ENCODE measurements around the gene ZNF205.

ZNF205 gene

DNA sequence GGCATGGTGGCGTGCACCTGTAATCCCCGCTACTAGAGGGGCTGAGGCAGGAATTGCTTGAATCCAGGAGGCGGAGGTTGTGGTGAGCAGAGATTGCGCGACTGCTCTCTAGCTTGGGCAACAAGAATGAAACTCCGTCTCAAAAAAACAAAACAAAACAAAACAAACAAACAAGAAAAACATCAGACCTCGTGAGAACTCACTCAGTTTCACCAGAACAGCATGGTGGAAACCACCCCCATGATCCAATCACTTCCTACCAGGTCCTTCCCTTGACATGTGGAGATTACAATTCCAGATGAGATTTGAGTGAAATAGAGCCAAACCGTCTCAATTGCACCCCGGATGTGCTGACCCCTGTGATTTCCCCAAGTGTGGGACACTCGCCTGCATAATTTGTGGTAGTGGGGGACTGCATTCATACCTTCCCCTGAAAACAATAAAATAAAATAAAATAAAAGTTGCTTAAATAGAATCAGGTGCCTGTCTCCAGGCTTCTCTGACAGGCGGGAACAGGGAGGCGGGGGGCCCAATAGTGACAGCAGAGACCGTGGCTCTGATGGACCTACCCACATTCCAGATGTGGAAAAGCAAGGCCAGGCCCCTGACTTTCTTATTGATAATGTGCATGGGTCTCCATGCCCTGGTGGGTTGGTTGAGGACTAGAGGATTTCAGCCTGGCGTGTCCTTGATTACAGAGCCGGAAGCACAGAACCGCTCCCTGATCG lies 26.4 kb upstream of the ZNF205 start:
- DNase-seq = no peak

DNA sequence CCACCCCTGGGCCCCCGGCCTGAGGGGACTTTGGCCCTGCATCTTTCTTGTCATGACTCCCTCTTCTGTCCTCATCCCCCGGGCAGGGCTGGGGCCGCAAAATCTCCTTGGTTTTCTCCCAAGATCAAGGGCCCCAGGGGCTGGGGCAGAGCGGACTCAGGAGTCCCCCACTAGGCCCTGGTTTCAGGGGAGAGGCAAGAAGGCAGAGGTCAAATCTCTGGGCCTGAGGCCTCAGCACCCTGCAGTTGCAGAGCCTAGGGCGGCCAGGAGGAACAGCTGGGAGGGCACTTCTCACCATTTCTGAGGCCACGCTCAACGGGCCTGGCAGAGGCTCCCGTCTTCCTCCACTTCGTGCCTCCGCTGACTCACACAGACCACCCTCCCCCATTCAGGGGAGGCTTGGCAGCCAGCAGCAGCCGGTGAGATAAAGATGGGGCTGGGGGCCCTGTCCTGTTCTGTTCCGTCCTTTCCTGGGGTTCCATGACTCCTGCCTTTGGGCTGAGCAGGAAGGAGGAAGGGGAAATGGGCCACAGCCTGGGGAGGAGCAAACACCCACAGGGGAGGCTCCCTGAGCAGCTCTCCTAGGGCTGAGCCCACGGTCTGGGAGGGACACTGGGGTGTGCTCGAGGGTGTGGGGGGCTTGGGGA lies 25.7 kb upstream of the ZNF205 start:
- no peak for DNase-seq

DNA sequence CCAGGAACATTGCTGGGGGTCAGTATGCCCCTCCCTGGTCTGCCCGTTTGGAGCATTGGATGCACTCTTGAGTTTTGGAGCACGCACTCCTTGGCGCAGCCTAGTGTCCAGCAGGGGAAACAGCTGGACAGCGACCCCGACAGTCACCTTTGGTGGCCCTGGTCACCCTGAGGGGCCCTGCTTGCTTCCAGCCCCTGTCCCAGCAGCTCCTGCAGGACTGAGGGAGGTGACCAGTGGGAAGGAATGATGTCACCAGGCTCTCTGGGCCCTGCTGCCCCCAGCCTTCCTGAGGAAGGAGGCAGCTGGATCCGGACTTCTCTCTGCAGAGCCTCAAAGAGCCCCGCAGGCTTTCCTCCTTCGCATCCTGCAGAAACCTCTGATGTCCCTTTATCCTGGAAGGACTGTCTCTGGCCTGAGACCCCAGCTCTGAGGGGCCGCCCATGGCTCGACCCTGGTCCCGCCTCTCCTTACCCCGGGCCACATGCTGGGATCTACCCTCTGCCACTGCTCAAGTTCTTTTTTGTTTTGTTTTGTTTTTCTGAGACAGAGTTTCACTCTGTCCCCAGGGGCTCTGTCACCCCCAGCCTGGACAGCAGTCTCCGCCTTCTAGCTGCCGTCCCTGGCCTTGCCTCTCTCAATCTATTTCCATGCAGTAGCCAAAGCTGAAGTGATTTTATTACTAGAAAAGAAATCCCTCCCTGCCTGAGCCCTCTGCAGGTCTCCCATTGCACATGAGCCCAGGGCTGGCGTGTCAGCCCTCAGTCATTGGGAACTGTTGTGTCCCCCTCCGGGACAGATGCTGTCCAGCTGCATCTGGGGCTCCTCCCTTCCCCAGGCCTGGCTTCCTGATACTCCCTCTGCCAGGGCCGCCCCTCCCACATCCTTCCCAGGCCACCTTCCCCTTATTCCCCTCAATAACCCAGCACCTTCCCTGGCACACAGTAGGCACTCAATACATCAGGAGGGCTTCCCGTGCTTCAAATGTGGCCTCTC lies 24.8 kb upstream of the ZNF205 start:
- DNase-seq = no peak

DNA sequence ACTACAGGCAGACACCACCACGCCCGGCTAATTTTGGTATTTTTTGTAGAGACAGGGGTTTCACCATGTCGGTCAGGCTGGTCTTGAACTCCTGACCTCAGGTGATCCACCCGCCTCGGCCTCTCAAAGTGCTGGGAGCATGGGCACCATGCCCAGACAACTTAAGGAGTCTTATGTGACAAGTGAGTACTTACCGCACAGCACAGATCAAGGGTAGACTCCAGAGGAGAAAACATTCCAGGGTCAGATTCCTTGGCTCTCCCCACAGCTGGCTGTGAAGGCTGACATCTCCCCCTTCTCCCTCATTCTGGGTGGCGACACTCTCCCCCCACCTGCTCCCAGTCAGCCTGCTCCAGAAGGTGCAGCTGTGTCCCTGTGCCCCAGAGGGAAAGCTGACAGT lies 23.9 kb upstream of the ZNF205 start:
- DNase-seq = no peak

DNA sequence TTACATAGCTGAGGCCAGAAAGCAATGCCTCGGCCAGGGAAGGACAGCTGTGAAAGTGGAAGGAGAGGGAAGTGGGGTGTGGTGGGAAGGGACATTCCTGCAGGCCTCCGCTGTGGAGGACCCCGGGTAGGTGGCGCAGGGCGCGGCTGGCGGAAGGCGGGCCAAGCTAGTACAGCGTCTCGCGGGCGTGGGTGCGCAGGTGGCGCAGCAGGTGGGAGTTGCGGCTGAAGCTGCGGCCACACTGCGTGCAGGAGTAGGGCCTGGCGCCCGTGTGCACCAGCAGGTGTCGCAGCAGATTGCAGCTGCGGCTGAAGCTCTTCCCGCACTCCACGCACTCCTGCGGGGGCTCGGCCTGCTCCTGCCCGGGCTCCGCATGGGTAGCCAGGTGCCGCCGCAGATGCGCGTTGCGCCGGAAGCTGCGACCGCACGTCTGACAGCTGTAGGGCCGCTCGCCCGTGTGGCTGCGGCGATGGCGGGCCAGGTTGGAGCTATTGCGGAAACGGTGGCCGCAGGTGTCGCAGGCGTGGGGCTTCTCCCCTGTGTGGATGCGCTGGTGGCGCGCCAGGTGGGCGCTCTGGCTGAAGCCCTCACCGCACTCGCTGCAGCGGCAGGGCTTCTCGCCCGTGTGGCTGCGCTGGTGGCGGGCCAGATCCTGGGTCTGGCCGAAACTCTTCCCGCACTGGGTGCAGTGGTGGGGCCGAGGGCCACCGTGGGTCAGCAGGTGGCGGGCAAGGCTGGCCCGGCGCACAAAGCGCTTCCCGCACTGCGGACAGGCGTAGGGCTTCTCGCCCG lies 23.3 kb upstream of the ZNF205 start:
- no peak for DNase-seq

DNA sequence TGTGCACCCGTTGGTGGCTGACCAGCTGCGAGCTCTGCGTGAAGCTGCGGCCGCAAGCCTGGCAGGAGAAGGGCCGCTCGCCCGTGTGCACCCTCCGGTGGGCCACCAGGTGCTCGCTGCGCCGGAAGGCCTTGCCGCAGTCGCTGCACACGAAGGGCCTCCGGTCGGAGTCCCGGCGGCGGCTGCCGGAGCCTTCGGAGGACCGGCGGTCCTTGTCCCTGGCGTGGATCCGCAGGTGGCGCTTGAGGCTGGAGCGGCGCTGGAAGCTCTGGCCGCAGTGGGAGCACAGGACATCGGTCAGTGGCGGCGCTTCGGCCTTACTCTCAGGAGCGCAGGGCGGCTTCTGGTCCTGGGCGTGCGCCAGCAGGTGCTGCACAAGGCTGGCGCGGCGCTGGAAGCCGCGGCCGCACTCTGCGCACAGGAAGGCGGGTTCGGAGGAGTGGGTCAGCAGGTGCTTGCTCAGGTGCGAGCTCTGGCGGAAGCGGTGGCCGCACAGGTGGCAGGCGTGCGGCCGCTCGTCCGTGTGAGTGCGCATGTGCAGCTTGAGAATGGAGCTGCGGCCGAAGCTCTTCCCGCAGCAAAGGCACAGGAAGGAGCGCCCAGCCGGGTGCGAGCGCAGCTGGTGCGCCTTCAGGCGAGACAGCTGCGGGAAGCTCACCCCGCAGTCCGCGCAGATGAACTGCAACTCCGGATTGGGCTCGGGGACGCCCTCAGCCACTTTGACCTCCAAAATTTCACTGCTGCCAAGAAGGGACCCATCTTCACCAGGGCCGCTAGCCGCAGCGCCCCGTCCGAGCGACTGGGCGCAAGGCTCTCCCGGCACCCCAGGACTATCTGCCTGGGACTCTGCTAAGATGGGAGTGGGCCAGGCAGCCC lies 22.4 kb upstream of the ZNF205 start:
- no peak for DNase-seq

DNA sequence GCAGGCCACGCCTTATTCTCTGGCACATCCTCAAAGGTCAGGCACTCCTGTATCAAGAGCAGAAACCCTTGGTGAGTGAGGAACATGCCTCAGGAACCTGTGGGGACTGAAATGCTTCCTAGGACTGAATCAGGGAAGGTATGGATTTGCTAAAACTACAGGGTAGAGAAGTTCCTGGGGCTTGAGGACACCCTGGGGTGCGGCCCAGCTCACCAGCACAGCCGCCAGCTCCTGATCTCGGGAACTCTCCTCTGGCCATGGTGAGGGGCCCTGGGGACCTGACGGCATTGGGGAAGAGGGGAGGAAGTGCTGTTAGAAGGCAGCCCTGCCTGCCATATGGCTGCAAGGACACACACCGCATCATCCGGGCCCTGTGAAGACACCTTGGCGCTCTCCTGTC lies 20.8 kb upstream of the ZNF205 start:
- DNase-seq = no peak

DNA sequence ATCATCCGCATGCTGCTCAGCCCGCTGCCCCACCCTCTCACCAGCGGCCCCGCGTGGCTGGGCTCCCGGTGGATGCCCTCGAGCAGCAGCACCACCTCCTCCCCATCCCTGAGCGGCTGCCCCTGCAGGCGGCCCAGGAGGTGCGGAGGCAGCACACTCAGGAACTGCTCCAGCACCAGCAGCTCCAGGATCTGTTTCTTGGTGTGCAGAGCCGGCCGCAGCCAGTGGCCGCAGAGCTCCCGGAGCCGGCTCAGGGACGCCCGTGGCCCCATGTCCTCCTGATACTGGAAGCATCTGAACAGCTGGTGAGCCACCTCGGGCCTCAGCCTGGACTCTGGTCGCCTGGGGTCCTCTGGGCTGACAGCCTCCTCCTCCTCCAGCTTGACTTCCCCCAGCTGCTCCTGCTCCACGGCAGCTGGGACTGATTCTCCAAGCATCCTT lies 19.9 kb upstream of the ZNF205 start:
- no peak for DNase-seq

DNA sequence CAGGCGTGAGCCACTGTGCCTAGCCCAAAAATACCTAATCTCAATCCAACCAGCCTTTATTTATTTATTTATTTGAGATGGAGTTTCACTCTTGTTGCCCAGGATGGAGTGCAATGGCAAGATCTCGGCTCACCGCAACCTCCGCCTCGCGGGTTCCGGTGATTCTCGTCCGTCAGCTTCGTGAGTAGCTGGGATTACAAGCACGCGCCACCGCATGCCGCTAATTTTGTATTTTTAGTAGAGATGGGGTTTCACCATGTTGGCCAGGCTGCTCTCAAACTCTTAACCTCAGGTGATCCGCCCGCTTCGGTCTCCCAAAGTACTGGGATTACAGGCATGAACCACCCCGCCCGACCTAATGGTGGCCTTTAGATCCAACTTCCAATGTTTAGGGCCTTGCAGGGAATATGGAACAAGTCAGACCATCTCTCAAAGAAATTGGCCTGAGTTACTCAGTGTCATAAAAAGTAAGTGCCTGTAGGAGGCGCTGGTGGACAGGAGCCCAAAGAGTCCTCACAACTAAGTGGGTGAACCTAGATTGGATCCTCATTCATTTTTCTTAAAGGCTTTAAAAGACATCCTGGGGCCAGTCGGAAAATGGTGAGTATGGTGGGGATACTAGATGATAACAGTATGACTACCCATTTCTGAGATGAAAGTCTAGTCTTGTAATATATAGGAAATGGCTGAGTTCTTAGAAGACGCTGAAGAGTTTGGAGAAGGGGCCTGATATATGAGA lies 17.9 kb upstream of the ZNF205 start:
- DNase-seq = peak; percentile 79

DNA sequence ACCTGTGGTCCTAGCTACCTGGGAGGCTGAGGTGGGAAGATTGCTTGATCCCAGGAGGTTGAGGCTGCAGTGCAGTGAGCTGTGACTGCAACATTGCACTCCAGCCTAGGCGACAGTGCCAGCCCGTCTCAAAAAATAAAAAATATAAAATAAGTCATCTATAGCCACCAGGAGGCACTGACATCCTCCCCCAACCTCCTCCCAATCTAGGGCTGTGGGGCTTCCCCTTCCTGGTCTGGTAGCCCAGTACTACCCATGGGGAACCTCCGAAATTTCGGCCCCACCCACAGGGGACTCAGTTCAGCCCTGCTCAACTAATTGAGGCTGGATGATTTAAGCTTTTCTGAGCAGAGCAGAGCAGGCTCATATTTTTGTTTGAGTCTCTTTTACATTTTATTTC lies 16.5 kb upstream of the ZNF205 start:
- peak; percentile 84 for DNase-seq

DNA sequence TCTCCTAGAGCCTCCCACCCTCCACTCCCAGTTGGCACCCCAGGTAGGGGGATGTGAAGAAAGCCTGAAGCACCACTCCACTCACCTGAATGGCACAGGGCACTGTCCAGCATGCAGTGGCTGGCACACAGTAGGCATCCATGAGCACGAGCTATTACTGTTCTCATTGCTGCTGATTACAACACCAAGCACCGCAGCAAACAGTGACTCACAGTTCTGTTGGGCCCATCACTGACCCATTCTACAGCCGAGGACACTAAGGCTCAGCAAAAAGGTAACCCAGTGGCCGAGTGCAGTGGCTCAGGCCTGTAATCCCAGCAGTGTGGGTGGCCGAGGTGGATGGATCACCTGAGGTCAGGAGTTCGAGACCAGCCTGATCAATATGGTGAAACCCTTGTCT lies 16.0 kb upstream of the ZNF205 start:
- no peak for DNase-seq

DNA sequence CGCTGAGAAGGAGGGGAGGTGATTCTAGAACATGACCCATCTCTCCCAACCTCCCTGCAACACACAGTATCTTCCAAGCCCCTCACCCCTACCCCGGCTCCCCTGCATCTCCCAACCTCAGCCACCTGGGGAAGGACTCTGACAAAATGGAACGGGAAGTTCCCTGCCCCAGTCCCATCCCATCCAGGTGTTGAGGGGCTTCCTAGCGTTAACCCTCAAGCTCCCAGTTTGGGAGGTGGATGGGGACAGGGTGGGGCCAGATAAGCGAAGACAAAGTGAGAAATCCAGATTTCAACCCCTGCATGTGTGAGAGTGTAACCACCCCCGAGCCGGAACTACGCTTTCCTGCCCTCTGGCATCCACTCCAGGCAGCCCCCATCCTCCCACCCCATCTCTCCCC lies 15.1 kb upstream of the ZNF205 start:
- DNase-seq = no peak

DNA sequence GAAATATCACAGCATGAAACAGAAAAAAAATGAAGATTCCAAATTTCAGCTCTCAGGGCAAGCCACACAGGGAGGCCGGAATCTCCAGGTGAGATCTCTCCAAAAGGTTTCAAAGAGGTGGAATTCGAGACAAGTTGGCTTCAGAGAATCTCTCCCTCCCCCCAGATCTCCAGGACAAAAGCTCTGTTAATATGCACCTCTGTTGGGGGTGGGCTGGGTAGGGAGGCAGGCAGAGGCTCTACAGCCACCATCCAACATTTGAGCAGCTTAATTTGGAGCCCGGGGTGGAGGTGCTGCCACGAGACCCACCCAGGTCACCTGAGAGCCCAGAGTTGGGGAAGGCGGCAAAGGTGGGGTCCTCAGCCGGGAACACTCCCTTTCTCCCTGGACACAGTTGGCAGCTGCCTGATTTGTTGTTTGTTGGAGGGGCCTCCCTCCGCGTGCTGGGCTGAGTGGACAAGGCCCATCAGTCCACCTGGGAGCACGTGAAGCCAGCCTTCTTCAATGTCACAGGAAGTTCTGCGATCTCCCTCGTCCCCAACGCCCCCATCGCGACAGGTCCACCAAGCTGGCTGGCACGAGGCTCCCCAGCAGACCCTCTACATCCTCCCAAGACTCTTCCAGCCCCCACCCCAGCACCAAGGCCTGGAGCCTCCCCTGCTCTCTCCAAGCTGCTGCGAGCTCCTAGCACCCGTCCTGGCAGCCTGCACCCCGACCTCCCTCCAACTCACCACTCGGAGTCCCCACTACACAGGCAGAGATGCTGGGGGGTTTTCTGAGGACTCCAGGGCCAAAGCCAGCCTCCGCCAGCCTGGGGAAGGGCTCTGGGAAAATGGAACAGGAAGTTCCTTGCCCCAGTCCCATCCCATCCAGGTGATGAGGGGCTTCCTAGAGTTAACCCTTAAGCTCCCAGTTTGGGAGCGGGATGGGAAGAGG lies 13.7 kb upstream of the ZNF205 start, which contains the start of gene ZSCAN10:
Gene ZSCAN10 (minus strand): TSS at position 836 of the 936 bp plus-strand sequence. CDS start 6,357 bp downstream, outside the sequence.
- DNase-seq = no peak

DNA sequence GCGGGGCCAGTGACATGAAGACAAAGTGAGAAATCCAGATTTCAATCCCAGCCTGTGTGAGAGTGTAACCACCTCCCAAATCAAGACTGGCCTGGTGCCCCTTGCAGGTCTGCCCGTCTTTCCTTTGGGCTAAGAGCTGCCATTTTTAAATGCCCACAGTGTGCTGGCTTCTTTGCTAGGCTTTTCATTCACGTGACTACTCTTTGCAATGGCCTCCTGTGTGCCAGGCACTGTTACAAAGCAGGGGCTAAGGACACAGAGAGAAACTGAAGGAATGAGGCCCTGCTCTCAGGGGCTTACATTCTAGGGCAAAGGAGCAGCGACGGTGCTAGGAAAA lies 13.0 kb upstream of the ZNF205 start:
- no peak for DNase-seq

DNA sequence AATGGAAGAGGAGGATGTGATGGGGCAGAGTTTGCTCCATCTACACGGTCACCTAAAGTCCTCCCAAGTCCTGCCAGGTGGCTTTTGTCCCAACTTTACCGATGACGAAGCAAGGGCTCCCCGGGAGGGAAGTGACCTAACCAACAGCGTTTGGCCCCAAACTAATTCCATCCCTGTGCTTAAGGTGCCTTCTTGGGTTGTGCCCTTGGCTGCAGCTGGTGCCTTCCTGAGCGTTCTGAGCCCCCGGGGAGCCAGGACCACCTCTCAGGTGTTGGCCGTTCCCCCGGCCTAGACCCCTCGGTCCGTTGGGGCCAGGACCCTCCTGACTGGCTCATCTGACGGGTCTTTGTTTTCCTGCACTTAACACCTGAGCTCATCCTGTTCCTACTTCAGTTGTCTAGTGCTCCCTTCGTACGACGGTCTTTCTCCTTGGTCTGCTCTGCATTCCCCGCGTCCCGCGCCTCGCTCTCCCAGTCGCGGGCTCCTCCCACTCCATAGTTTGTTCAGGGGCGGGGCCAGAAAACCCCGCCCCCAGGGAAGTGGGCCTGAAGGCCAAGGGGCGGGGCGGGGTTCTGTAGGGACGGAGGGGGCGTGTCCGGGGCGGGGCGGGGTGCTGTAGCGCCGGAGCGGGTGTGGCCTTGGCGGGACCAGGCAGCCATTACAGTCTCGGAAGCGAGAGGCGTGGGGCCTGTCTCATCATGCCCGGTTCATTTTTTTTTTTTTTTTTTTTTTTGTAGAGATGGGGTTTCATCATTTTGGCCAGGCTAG lies 12.5 kb upstream of the ZNF205 start:
- peak; percentile 96 for DNase-seq

DNA sequence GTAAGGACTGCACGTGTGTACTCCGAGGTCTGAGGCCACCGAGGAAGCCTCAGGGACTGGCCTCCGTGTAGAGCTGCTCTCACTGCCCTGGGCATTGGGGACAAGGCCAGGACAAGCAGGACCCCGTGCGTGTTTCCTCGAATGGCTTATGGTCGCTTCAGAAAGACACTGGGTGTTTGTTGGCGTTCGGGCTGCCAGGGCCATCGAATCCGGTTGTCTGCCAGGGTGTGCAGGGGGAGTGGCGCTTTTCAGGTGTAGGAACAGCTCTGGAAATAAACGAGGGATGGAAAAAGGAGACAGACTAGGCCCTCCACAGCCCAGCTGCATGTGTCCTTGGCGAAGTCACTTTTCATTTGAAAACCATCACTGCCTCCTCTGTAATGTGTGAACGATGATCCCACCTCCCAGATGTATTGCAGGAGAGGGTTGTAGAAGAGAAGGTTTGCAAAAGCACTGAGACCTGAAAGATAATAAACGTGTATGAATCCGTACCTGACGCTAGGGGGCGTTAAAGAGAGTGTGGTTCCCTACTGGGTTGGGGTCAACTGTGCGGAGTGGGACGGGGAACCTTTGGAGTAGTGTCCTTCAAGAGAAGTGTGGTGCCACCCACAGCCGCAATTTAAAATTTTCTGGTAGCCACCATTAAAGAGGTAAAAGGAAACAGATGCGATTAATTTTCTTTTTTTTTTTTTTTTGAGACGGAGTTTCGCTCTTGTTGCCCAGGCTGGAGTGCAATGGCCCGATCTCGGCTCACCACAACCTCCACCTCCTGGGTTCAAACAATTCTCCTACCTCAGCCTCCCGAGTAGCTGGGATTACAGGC lies 11.2 kb upstream of the ZNF205 start:
- peak; percentile 79 for DNase-seq

DNA sequence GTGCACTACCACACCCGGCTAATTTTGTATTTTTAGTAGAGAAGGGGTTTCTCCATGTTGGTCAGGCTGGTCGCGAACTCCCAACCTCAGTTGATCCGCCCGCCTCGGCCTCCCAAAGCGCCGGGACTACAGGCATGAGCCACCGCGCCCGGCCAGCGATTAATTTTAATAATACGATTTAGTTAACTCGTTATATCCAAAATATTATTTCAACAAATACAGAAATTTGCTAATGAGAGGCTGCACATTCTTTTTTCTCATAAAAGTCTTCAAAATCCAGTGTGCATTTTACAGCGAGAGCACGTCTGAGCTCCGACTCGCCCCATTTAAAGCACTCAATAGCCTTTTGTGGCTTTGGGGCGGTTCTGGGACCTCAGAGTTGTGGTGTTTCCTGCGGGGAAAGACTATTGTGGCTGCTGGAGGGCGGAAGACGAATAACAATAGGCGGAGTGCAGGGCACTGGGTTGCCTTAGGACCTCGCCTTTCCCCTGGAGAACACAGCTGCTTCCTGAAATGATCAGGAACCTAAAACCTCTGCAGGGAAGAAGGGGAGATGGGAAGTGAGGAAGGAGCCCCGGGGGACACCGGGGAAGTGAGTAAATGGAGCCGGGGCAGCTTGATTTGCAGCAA lies 10.4 kb upstream of the ZNF205 start:
- peak; percentile 76 for DNase-seq

Measured in activated effector memory CD4-positive, alpha-beta T cell treated with anti-CD3 and anti-CD28 coated beads, Interleukin-2, amount 50 U/mL, for 16 hours (primary cell).